NAMALWA (cell line): Measurements from ENCODE around the gene KRTAP20-3.

Experiments
- DNase-seq: peaks from one replicate; pipeline ENCODE4 v3.0.0-alpha.2; 2015; ENCODE audit warnings: low spot score

The KRTAP20-3 gene

DNA sequence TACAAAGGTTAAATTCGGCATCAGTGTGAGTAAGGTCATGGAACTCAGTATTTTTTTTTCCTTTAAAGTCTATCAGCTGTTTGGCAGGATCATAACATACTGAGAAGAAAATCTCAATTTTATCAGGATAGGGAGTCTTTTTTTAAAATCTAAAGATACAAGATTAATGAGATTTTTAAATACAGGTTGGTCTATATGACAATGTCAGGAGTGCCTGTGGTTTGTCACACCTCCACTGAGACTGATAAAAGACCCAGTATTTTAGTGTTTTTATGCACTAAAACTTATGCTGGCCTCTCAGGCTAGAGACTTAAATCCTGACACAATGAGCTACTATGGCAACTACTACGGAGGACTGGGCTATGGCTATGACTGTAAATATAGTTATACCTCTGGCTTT lies at the start of gene KRTAP20-3:
Gene KRTAP20-3, plus strand, starts transcription at position 301 of the 400 bp plus-strand sequence.
- DNase-seq = no peak

DNA sequence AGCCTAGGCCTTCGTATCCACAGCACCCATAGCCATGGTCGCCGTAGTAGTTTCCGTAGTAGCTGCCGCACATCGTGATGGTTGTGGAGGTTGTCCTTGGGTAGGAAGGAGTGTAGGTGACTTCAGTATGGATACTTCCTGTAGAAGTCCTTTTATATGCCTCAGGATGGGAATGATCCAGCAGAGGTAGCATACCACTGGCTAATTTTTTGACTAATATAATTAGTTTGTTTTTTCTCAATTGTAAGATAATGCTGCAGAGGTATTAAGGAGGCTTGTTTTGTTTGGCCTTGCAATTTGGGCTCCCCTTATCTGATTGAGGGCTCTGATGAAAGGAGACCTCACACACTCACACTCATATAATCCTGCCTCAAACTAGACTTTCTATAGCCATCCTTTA lies 43.9 kb upstream of the KRTAP20-3 start, which contains the start of gene KRTAP6-2:
Gene KRTAP6-2, minus strand, starts transcription at position 101 of the 400 bp plus-strand sequence. Its CDS starts 28 bp downstream, at position 73.
- no peak for DNase-seq

DNA sequence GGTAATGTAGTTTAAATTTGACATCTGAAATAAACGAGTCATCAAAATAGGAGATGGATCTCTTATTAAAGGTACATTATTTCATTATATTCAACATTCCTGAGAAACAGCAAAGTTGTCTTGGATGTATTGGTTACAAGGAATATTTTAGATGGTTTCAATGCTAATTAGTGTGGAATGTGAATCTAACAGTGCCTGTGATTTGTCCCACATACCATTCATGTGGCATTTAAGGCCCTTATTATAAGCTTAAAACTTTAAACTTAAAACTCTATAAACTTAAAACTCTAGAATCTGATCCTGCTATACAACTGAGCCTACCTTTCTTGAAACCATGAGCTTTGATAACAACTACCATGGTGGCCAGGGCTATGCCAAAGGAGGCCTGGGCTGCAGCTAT lies 41.9 kb upstream of the KRTAP20-3 start, which contains the start of gene KRTAP22-1:
Gene KRTAP22-1, plus strand, starts transcription at position 301 of the 400 bp plus-strand sequence.
- no peak for DNase-seq

DNA sequence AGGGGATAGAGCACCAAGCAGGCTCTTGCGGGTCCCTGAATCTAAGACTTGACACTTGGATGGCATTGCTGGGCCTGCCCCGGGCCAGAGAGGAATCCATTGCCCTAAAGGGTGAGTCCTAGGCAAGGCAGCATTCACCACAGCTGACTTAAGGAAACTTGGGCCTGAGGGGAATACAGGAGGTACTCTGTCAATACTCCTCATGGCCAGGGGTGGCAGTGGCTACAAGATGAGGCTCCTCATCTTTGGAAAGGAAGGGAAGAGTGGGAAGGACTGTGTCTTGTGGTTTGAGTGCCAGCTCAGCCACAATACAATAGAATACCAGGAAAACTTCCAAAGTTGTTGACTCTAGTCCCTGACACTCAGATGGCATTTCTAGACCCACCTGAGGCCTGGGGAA lies 36.7 kb upstream of the KRTAP20-3 start:
- DNase-seq = no peak

DNA sequence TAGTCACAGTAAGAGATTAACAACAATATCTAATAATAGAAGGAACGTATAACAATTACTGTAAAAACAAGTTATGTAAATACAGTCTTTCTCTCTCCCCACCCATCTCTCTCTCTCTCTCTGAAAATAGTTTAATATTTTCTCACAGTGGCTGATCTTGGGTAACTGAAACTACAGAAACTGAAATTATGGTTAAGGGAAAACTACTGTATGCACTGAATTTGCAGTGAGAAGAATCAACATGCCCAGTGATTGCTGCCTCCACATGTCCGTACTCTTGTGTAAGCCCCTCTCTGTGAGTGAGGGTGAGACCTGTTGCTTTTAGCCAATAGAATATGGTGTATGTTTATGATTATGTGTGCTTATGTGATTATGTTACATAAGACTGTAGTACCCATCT lies 30.5 kb upstream of the KRTAP20-3 start:
- DNase-seq = no peak

DNA sequence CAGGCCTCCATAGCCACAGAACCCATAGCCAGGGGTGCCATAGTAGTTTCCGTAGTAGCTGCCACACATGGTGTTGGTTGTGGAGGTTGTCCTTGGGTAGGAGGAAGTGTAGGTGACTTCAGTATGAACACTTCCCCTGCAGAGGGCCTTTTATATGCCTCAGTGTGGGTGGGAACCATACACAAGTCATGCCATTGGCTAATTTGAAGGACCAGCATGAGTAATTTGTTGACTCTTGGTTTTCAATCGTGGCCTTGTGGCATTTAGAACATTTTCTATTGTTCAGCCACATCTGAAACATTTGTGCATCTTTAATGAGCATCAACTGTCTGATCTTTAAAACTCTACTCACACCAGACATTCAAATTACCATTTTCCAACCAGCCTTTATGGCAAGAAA lies 28.8 kb upstream of the KRTAP20-3 start, which contains the start of gene KRTAP6-1:
Gene KRTAP6-1, minus strand, starts transcription at position 95 of the 400 bp plus-strand sequence. Its CDS starts 26 bp downstream, at position 69.
- no peak for DNase-seq

DNA sequence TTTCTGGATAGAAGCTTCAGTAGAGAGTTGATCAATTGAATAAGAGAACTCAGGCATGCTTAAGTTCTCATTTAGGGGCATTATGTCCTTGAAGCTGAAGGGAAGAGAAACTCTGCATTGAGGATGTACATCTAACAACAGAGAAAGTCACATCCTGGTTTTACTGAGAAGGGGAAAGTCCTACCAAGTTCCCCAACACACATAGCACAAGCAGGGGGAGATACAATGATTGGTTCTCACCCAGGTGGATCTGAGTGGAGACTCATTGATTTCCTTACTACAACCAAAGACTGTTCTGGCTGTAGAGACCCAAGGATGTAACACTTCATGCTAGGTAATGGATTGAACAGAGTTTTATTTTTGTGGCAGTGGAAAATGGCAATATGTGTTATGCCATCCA lies 27.5 kb upstream of the KRTAP20-3 start:
- DNase-seq = no peak

DNA sequence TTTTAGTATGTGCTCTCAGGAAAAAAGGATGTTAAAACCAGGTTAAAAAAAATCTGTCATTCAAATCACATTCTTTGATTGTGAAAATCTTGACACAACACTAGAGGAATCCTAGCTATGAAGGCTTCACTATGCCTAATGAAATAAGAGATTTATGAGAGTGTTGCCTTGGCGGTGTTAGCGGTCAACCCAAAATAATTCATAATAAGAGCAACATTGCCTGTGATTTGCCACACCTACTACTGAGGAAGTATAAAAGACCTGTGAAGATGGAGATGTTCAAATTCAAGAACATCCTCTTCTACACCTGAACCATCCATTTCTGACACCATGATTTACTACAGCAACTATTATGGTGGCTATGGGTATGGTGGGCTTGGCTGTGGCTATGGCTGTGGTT lies 26.5 kb upstream of the KRTAP20-3 start, which contains the start of gene KRTAP20-1:
Gene KRTAP20-1, plus strand, starts transcription at position 301 of the 400 bp plus-strand sequence. Its CDS starts 30 bp downstream, at position 331.
- DNase-seq = no peak

DNA sequence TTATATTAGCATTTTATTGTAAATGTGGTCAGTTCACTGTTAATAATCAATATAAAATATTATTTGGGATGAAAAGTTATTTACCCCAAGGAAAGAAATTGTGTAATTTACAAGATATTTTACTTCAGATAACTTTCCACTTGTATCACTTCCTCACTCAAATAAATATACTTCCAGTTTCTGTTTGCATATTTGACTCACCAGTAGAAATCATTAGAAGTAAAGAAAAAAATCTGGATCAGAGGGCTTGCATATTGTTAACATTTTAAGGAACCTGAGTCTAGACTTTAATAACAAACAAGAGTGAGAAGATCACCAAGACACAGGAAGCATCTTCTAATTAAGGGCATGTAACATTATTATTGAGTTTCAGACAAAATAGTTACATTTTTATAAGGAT lies 22.6 kb upstream of the KRTAP20-3 start:
- no peak for DNase-seq

DNA sequence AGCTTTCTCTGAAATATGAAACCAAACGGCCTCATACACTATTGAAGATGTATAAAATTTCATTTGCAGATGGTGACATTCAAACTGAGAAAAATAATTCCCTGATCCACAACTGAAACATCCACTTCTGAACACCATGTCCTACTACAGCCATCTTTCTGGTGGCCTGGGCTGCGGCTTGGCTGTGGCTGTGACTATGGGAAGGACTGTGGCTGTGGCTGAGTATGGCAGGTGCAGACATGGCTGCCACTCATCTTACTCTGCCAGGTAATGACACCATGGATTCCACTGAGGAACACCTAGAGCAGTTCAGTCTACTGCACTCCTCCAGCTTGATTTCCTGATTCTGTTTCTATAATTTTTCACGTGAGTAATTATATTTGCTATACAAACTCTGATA lies 22.1 kb upstream of the KRTAP20-3 start, which contains the start of gene KRTAP20-4:
Gene KRTAP20-4, plus strand, starts transcription at position 106 of the 400 bp plus-strand sequence.
- no peak for DNase-seq

DNA sequence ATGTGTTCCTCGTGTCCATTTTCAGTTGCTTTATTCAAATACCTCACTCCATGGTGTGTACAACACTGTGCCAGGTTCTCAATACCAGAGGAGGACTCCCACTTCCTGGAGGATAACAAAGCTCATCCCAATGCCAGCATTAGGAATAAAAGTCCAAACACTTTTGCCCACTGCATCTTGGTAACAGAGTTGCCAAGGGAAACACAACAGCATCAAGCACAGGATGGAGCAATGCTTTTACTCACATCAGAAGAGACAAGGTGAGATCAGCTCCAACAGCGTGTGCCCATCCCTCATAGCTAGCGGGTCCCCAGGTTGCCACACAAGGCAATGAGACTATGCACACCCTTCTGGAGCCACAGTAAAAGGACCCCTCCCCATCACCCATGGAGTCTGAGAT lies 19.3 kb upstream of the KRTAP20-3 start:
- DNase-seq = no peak

DNA sequence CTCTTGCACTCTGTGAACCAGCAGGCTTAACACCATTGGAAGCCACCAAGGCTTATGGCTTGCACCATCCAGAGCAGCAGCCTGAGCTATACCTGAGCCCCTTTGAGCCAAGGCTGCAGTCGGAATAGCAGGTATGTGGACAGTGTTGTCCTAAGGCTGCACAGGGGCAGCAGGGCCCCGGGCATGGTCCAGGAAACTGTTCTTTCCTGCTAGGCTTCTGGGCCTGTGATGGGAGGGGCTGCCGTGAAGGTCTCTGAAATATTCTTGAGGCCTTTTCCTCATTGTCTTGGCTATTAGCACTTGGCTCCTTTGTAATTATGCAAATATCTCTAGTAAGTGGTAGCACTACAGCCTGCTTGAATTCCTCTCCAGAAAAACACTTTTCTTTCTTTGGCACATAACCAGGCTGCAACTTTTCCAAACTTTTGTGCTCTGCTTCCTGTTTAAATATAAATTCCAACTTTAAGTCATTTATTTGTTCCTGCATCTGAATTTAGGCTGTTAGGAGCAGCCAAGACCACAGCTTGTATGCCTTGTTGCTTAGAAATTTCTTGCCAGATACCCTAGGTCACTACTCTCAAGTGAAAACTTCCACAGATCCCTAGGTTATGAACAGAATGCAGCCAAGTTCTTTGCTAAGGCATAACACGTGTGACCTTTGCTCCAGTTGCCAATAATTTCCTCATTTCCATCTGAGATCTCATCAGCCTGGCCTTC lies 17.1 kb upstream of the KRTAP20-3 start:
- DNase-seq = no peak

DNA sequence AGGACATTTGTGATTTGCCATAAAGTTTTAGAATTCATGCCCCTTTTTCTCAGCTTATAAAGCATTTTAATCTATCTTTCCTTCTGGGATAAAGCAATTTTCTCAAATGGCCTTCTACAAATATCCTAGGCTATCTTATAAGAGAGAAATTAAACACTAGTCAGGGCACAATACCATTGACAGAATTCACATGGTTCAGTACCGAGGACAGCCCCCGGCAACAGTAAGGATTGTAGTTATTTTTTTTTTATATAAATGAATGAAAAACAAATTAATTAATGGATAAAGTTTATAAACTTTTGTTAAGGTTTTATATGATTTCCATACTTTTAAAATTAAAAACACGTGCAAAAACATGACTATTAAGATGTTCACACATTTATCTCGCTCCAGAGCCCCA lies 14.6 kb upstream of the KRTAP20-3 start:
- DNase-seq = no peak

DNA sequence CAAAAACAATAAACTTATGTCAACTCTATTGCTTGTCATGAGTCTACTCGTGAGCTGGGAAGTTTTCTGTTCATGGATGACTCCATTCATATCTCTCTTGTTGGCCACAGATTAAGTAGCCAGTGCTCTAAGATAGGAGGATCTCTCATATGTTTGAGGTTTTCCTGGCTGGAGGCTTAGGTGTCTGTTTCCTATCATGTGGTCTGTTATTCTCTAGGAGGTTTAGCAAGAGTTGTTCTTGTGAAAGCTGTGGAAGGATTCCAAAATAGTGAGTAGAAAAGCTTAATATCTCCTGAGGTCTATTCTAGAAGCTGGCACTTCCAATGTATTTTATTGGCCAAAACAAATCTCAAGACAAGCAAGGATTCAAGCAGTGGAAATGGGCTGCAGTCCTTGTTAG lies 13.5 kb upstream of the KRTAP20-3 start:
- no peak for DNase-seq

DNA sequence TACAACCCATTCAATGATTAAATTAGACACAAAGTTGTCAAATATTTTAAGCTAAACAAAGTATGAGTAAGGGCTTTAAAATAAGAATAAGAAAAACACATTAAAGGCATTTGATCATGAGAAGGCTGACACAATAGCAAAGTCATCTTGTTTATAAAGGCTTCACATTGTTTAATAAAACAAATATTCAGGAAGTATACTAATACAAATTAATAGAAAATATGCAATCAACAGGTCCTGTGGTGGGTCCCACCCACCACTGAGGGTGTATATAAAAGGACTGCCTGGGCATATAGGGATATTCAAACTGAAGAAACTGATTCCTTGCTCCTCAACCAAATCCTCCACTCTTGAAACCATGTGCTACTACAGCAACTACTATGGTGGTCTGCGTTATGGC lies 7.8 kb upstream of the KRTAP20-3 start, which contains the start of gene KRTAP20-2:
Gene KRTAP20-2, plus strand, starts transcription at position 301 of the 400 bp plus-strand sequence. Its CDS starts 58 bp downstream, at position 359.
- no peak for DNase-seq

DNA sequence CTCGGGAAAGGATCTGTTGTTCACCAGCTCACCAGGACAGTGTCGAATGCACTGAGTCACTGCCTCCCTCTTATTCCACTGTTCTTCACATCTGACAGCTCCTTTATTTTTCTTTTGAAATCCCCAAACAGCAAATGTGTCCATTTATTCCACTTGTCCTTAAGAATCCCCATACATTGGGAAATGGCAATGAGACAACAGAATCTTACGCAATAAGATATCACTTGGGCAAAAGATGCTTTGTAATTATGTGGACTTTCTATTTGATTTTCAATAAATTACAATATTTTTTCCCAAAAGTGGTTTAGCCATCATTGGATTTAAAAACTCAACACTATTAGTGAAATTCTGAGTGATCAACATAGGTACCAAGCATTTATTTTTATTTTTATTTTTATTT lies 4.0 kb upstream of the KRTAP20-3 start:
- no peak for DNase-seq

DNA sequence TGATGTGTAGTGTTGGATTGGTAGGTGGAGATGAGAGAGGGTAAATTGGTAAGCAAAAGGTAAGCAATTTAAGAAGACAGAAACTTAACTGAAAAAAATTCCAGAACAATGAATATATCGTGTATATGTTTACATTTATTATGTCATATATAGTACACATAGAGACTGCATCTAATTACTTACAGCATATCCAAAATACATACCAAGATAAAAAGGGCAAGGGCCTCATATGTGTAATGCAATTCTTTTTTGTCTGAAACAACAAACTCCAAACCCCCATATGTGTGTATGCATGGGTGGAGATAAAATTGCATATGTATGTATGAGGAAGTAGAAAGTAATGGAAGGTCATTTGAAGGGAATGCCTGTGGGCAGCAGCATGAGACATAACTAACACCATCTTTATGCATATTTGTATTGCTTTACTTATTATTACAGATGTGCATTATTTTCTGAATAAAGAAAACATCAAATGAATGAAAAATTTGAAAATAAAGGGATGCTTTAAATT lies 4.3 kb downstream of the KRTAP20-3 start:
- no peak for DNase-seq

DNA sequence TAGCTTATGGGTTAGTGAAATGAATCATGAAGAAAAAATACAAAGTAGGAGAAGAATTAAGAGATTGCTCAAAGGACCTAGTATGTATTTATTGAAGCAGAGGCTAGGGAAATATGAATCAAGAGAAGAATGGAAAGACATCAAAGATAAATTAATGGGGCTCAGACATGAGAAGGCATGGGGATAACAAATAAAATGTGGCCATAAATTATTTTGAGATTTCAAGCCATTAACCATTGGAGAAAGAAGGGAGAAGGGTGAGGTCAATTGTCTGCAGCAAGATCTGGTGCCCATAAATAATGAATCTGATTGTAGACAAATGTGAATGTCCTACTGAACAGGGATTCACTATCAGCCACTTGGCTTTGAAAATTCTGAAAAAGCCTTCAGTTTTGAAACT lies 10.2 kb downstream of the KRTAP20-3 start:
- DNase-seq = no peak

DNA sequence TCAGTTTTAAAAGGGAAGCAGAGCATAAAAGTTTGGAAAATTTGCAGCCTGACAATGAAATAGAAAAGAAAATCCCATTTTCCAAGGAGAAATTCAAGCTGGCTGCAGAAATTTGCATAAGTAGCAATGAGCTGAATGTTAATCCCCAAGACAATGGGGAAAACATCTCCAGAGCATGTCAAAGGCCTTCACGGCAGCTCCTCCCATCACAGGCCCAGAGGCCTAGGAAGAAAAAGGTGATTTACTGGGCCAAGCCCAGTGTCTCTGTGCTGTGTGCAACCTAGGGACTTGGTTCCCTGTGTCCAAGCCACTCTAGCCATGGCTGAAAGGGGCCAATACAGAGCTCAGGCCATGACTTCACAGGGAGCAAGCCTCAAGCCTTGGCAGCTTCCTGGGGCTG lies 26.1 kb downstream of the KRTAP20-3 start:
- DNase-seq = no peak

DNA sequence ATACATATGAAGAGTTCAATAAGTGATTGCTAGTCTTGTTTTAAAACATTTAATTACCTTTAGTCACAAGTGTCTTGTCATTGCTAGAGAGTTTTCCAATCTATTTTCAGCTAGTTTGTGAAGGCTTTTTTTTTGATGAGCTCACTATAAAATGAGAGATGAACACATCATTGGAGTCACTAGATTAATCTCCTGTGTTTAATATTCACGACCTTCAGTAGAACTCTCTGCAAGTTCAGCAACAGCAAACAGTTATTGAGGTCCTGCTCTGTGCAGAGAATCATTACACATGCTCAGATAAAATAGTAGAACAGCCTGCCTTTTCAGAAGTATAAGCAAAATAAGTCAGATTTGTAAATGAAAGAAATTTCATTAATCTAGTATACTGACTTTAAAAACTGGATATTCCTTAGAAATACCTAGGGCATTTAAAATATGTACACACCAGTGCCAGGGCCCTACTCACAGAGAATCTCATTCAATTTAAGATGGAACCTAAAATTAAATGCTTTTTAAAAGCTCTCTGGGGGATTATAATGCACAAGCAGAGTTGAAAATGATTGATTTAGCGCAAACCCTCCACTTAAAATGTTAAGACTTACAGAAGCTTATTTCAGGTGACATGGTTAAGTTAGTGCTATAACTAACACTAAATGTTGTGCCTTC lies 30.5 kb downstream of the KRTAP20-3 start:
- no peak for DNase-seq

DNA sequence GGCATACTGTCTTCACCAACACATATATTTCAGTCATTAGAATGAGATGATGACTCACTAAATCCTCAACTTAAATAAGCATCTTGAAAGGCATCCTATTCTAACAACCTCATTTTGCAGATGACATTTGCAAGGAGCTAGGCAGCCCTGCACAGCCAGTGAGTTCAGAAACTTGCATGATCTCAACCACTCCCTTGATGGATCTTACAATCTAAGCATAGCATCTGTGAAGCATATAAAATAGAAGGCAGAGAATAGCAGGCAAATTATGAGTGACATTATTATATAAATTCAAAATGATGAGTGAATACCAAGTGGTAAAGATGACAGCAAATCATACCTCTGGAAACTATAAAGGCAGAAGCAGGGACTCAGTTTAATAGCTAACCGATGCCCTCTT lies 31.6 kb downstream of the KRTAP20-3 start:
- no peak for DNase-seq

DNA sequence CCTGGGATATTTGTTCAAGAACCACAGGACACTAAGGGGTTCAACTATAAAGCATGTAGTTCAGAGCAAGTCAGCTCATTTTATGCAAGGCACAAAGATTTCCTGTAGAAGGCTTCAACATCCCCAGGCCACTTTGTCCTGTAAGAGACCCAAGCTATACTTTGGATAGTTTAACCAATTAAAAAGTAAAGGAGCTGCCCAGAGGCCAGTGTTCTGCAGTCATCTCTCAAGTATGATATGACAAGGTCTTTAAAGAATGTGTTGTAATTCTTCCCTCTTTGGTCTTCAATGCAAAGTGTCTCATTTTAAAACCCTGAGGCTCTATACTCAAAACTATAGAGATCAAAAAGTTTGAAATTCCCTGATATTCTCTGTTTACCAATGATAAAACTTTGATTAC lies 34.1 kb downstream of the KRTAP20-3 start:
- no peak for DNase-seq

DNA sequence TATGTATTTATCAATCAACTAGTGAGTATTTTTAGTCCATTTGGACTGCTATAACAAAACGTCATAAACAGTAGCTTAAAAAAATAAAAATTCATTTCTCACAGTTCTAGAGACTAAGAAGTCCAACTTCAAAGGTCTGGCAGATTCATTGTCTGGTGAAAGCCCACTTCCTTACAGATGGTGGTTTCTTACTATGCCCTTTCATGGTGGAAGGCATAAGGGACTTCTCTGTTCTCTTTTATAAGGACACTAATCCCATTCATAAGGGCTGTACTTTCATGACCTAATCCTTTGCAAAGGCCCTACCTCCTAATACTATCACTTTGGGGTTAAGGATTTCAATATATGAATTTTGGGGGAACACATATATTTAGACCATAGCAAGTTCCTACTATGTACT lies 37.9 kb downstream of the KRTAP20-3 start:
- no peak for DNase-seq
